ENCODE measurements around the gene TTC7B.

The TTC7B gene

GRCh38 chr14:90811641-90812040 is 4.6 kb downstream of the TTC7B start:
- Histone ChIP-seq H3K9me3 (ENCODE audit: severe bottlenecking) (no peaks in the 10 kb centered on the region), H3K4me3 (ENCODE audit: severe bottlenecking) (no peak overlapping the region), H3K27me3 (ENCODE audit: insufficient read depth, poor library complexity, severe bottlenecking) (no peaks in the 10 kb centered on the region), H3K27ac (ENCODE audit: poor library complexity, severe bottlenecking) (no peak overlapping the region), H3K4me1 (ENCODE audit: insufficient read depth, poor library complexity, severe bottlenecking) (no peaks in the 10 kb centered on the region), H3K36me3 (ENCODE audit: low read depth) (no peaks in the 10 kb centered on the region)
- no peak for ATAC-seq (ENCODE audit: low read depth)
- TF ChIP-seq CTCF (IDR thresholded peaks at IDR 0.05; ENCODE audit: poor library complexity, severe bottlenecking): no peak
- no peak for DNase-seq (ENCODE audit: low spot score)

- Histone ChIP-seq H3K36me3 (ENCODE audit: low read depth) (no peaks in the 10 kb centered on the region), H3K4me1 (ENCODE audit: insufficient read depth, poor library complexity, severe bottlenecking) (no peaks in the 10 kb centered on the region), H3K4me3 (ENCODE audit: severe bottlenecking) (no peak overlapping the region), H3K27me3 (ENCODE audit: insufficient read depth, poor library complexity, severe bottlenecking) (no peaks in the 10 kb centered on the region), H3K27ac (ENCODE audit: poor library complexity, severe bottlenecking) (no peak overlapping the region), H3K9me3 (ENCODE audit: severe bottlenecking) (no peaks in the 10 kb centered on the region)
- DNase-seq (ENCODE audit: low spot score): no peak
- TF ChIP-seq CTCF (IDR thresholded peaks at IDR 0.05; ENCODE audit: poor library complexity, severe bottlenecking): no peak
- ATAC-seq (ENCODE audit: low read depth): no peak
Measured at GRCh38 chr14:90810806-90811205, 5.4 kb downstream of the TTC7B start.

- DNase-seq (ENCODE audit: low spot score): no peak
- no peaks in the 10 kb centered on the region for H3K36me3 ChIP-seq (ENCODE audit: low read depth)
- no peak for ATAC-seq (ENCODE audit: low read depth)
- H3K27me3 ChIP-seq (ENCODE audit: insufficient read depth, poor library complexity, severe bottlenecking): no peaks in the 10 kb centered on the region
- no peak overlapping the region for H3K27ac ChIP-seq (ENCODE audit: poor library complexity, severe bottlenecking)
- no peaks in the 10 kb centered on the region for H3K9me3 ChIP-seq (ENCODE audit: severe bottlenecking)
- no peaks in the 10 kb centered on the region for H3K4me1 ChIP-seq (ENCODE audit: insufficient read depth, poor library complexity, severe bottlenecking)
- no peak overlapping the region for H3K4me3 ChIP-seq (ENCODE audit: severe bottlenecking)
- TF ChIP-seq CTCF (IDR thresholded peaks at IDR 0.05; ENCODE audit: poor library complexity, severe bottlenecking): no peak
Measured at GRCh38 chr14:90809530-90810312, 6.5 kb downstream of the TTC7B start.

- TF ChIP-seq CTCF (IDR thresholded peaks at IDR 0.05; ENCODE audit: poor library complexity, severe bottlenecking): no peak
- Histone ChIP-seq H3K36me3 (ENCODE audit: low read depth) (no peaks in the 10 kb centered on the region), H3K27ac (ENCODE audit: poor library complexity, severe bottlenecking) (no peak overlapping the region), H3K27me3 (ENCODE audit: insufficient read depth, poor library complexity, severe bottlenecking) (no peaks in the 10 kb centered on the region), H3K9me3 (ENCODE audit: severe bottlenecking) (no peaks in the 10 kb centered on the region), H3K4me3 (ENCODE audit: severe bottlenecking) (no peak overlapping the region), H3K4me1 (ENCODE audit: insufficient read depth, poor library complexity, severe bottlenecking) (no peaks in the 10 kb centered on the region)
- ATAC-seq (ENCODE audit: low read depth): no peak
- DNase-seq (ENCODE audit: low spot score): no peak
Measured at GRCh38 chr14:90808759-90809529, 7.3 kb downstream of the TTC7B start.

- DNase-seq (ENCODE audit: low spot score) (no peak), ATAC-seq (ENCODE audit: low read depth) (no peak)
- H3K9me3 ChIP-seq (ENCODE audit: severe bottlenecking): no peaks in the 10 kb centered on the region
- no peak overlapping the region for H3K27ac ChIP-seq (ENCODE audit: poor library complexity, severe bottlenecking)
- no peak for TF ChIP-seq CTCF (IDR thresholded peaks at IDR 0.05; ENCODE audit: poor library complexity, severe bottlenecking)
- no peaks in the 10 kb centered on the region for H3K27me3 ChIP-seq (ENCODE audit: insufficient read depth, poor library complexity, severe bottlenecking)
- no peaks in the 10 kb centered on the region for H3K4me1 ChIP-seq (ENCODE audit: insufficient read depth, poor library complexity, severe bottlenecking)
- H3K4me3 ChIP-seq (ENCODE audit: severe bottlenecking): no peak overlapping the region
- no peaks in the 10 kb centered on the region for H3K36me3 ChIP-seq (ENCODE audit: low read depth)
Measured at GRCh38 chr14:90807060-90807459, 9.2 kb downstream of the TTC7B start.

Data from RWPE2 (cell line).